ENCODE measurements around the gene FRMD4B.
"Not testable (repeated sequence)": the region's sequence is repeated elsewhere in the genome, so short reads cannot be mapped to it uniquely, and the experiment has no call there.

The FRMD4B gene

DNA sequence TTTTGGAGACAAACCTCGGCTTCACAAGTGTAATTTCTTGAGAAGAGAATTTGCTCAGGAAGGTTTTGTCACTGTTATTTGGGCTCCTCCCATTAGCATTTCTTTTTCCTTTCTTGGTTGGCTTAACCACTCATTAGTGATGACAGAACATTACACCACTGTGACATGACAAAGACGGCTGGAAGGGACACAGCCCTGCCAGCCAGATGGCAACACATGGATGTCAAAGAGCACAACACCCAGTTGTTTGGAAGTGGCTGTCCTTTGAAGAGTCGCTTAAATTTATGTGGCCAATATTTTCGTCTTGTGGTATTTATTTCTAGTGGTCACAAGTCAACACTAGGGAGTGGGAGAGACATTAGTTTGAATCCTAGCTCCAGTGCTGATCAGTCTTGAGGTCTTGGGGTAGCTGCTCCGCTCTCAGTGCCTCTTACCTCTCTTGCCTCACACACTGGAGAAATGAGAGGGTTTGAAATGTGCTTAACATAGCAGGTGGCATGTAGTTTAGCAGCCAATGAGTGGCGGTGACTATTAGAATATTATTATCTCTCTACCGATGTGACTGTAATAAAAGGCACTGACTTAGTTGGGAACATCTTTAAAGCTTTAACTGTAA lies 92.8 kb downstream of the FRMD4B start:
- no peak overlapping the region for H3K4me3 ChIP-seq
- H3K9me3 ChIP-seq: no peaks in the 10 kb centered on the region
- peaks cover 16% of the 10 kb centered on the region for H3K4me1 ChIP-seq
- no peaks in the 10 kb centered on the region for H3K27me3 ChIP-seq (ENCODE audit: low read depth)
- DNase-seq (ENCODE audit: low spot score in 2 of 2): no peak
- H3K36me3 ChIP-seq (replicated peaks): no peaks in the 10 kb centered on the region
- in situ Hi-C loops (cut with MboI; ENCODE audit: low sequenced_read_pairs): no loop called here

DNA sequence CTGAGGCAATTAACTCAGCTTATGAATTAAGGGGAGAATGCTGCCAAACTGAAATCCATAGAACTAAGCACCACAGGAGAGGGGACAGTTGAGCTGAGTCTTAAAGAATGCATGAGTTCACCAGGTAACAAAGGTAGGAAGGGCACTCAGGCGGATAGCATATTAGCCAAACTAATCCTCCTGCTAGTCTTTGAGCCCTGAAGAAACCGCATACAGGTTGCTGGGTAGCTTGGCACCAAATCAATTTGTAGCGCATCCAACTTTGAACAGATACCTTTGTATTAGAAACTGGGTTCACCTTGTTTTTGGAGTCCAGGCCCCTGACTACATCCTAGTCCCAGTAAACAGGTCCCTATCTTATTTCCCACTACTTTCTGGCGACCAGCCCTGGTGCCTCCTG lies 93.7 kb downstream of the FRMD4B start:
- Histone ChIP-seq H3K9me3 (no peaks in the 10 kb centered on the region), H3K36me3 (replicated peaks) (no peaks in the 10 kb centered on the region), H3K4me1 (peaks cover 20% of the 10 kb centered on the region), H3K4me3 (no peak overlapping the region), H3K27me3 (ENCODE audit: low read depth) (no peaks in the 10 kb centered on the region)
- DNase-seq (ENCODE audit: low spot score in 2 of 2): no peak
- in situ Hi-C loops (cut with MboI; ENCODE audit: low sequenced_read_pairs): no loop called here

DNA sequence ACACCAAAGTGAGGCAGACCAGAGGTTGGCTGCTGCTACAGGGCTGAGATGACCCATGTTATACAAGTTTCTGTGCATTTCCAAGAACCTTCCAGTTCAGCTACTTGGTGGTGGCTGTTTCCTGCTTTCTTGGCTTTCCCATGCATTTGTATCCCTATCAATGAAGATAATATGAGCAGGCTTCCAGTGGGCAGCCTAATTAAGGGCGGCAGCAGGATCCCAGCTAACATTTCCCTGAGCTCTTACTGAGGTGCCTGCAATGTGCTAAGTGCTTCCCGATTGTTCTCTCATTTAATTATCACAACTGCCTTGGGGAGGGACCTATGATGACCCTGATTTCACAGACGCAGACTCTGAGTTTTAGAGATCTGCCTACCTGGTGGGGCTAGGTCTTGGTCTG lies 95.5 kb downstream of the FRMD4B start:
- DNase-seq (ENCODE audit: low spot score in 2 of 2): no peak
- no peaks in the 10 kb centered on the region for H3K36me3 ChIP-seq (replicated peaks)
- H3K4me3 ChIP-seq: no peak overlapping the region
- H3K27me3 ChIP-seq (ENCODE audit: low read depth): no peaks in the 10 kb centered on the region
- H3K9me3 ChIP-seq: no peaks in the 10 kb centered on the region
- in situ Hi-C loops (cut with MboI; ENCODE audit: low sequenced_read_pairs): no loop called here
- peaks cover 20% of the 10 kb centered on the region for H3K4me1 ChIP-seq

DNA sequence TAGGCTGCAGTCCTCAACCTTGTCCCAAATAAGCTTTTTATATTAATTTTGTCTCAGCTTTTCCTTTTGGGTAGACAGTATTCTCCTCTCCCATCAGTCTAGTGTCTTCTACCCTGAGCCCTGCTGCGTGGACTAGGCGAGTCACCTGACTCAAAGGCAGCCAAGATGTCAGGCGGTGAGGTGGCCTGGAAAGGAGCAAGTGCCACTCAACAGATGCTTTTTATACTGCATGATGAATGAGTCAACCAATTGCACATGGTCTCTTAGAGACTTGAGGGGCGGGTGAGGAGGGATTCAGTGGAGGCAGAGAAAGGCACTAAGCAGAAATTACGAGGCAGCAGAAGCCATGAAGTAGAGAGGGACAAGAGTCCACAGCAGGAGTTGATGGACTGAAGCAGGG lies 95.9 kb downstream of the FRMD4B start:
- Histone ChIP-seq H3K27me3 (ENCODE audit: low read depth) (no peaks in the 10 kb centered on the region), H3K4me3 (no peak overlapping the region), H3K36me3 (replicated peaks) (no peaks in the 10 kb centered on the region), H3K9me3 (no peaks in the 10 kb centered on the region), H3K4me1 (peaks cover 20% of the 10 kb centered on the region)
- DNase-seq (ENCODE audit: low spot score in 2 of 2): no peak
- in situ Hi-C loops (cut with MboI; ENCODE audit: low sequenced_read_pairs): no loop called here

DNA sequence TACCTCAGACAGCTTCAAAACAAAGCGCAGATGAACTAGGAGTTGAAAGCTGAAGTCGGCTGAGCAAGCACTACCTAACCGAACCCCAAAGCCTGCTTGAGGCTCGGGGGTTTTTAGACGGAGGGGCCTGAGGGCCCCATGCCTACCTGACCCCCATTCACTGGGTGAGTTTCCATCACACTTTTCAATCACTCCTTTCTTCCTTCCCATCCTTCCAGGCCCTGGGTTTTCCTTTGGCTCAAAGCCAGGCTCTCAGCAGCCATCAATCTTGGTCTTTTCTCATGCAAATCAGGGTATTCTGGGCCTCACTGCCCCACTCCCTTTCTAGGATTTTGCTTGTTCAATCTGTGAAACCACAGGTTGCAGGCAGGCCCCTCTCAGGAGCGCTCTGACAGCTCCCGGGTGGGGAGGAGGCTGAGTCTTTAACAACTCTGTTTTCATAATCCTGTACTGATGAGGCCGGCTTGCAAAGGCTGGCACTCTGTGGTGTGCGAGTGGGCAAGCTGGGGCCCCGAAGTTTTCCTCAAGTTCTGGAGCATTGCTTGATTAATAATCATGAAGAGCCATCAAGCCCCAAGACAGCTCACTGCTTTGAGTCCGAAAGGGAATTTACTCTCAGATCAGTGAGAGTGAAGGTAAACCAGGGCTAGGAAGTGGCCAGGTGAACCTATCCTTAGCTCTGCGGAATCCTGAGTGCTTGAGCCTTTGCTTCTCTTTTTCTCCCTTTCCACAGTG lies 97.6 kb downstream of the FRMD4B start:
- peak; percentile 89 to 94 for DNase-seq (ENCODE audit: low spot score in 2 of 2)
- in situ Hi-C loops (cut with MboI; ENCODE audit: low sequenced_read_pairs): no loop called here

DNA sequence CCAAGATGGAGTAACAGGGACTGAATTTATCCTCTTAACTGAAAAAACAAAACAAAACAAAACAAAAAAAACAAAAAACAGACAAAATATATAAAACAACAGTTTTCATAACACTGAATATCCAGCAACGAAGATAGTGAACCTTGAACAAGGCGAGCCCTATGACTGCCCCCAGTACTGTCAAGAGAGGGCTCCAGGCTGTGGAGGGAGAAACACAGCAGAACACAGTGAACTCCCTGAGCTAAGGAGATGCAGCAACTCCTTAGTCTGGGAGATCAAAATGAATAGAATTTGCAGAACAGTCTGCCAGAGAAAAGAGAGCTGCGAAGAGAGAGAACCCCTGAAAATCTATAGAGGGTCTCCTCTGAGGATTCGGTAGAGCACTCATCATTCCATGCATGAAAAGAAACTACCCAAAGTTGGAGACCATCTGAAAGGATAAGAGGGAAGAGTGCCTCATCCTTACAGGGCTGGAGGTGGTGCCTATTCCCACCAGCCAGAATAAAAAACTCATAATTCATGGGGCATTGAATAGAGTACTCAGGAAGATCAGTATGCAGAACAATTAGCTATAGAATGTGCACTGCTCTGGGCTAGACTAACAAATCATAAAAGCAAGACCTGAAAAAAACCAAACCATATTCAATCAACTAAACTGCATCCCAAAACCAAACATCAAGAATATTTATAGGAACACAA lies 101.8 kb downstream of the FRMD4B start:
- no peak overlapping the region for H3K4me3 ChIP-seq
- H3K9me3 ChIP-seq: no peaks in the 10 kb centered on the region
- no peaks in the 10 kb centered on the region for H3K36me3 ChIP-seq (replicated peaks)
- H3K27me3 ChIP-seq (ENCODE audit: low read depth): no peaks in the 10 kb centered on the region
- no peak for DNase-seq (ENCODE audit: low spot score in 2 of 2)
- peaks cover 12% of the 10 kb centered on the region for H3K4me1 ChIP-seq
- in situ Hi-C loops (cut with MboI; ENCODE audit: low sequenced_read_pairs): no loop called here

More for the DNA sequence above, 97.6 kb downstream of the FRMD4B start:
- Histone ChIP-seq H3K4me3 (no peak overlapping the region), H3K27me3 (ENCODE audit: low read depth) (no peaks in the 10 kb centered on the region), H3K9me3 (no peaks in the 10 kb centered on the region), H3K4me1 (peaks cover 20% of the 10 kb centered on the region), H3K36me3 (replicated peaks) (no peaks in the 10 kb centered on the region)

DNA sequence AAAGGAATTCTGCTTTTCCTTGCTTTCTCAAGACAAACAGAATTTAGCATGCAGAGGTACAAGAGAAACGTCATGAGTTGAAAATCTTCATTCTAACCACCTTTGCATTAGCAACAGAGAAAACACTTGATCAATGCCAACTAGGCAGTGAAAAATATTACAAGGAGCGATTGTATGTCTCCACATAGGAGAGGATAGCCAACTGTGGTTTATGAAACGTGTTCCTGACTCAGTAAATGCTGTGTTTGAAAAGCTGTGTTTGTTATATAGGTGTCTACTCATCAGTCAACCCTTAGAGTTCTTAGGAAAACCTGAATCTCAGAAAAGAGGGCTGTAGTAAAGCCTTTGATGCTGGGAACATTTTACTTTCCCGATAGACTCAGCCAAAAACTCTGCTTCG lies 102.4 kb downstream of the FRMD4B start:
- H3K9me3 ChIP-seq: no peaks in the 10 kb centered on the region
- no peaks in the 10 kb centered on the region for H3K36me3 ChIP-seq (replicated peaks)
- H3K4me3 ChIP-seq: no peak overlapping the region
- in situ Hi-C loops (cut with MboI; ENCODE audit: low sequenced_read_pairs): no loop called here
- no peaks in the 10 kb centered on the region for H3K27me3 ChIP-seq (ENCODE audit: low read depth)
- peaks cover 6% of the 10 kb centered on the region for H3K4me1 ChIP-seq
- DNase-seq (ENCODE audit: low spot score in 2 of 2): no peak

DNA sequence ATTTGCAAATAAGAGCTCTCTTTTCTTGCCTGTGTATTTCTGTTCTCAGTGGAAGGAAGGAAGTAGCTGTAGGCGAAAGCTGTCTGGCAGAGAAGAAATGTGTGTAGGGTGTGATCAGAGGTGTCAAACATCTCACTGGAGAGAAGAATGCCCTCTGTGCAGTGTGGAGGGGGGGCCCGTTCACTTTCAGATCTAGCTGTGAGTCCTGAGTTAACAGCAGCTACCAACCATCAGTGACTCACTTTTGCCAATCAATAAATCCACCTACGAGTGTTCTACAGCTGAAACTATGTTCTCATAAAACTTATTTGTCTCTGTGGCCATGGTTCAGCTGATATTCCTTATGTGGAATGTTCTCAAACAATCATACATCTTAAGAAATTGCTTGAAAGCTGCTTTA lies 103.7 kb downstream of the FRMD4B start:
- in situ Hi-C loops (cut with MboI; ENCODE audit: low sequenced_read_pairs): no loop called here
- H3K27me3 ChIP-seq (ENCODE audit: low read depth): no peaks in the 10 kb centered on the region
- H3K36me3 ChIP-seq (replicated peaks): no peaks in the 10 kb centered on the region
- H3K9me3 ChIP-seq: no peaks in the 10 kb centered on the region
- H3K4me3 ChIP-seq: no peak overlapping the region
- no peaks in the 10 kb centered on the region for H3K4me1 ChIP-seq
- no peak for DNase-seq (ENCODE audit: low spot score in 2 of 2)

DNA sequence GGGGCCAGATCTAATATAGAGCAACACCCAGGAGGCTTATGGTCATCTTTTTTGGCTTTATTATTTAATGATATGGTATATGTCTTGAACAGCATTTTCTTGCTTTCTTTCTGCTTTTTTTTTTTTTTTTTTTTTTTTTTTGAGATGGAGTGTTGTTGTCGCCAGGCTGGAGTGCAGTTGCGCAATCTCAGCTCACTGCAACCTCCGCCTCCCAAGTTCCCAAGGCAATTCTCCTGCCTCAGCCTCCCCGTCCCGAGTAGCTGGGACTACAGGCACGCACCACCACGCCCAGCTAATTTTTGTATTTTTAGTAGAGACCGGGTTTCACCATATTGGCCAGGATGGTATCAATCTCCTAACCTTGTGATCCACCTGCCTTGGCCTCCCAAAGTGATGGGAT lies 108.5 kb downstream of the FRMD4B start:
- H3K36me3 ChIP-seq (replicated peaks); H3K9me3 ChIP-seq; in situ Hi-C loops (cut with MboI; ENCODE audit: low sequenced_read_pairs); H3K4me1 ChIP-seq; H3K4me3 ChIP-seq; H3K27me3 ChIP-seq (ENCODE audit: low read depth); DNase-seq (ENCODE audit: low spot score in 2 of 2): not testable (repeated sequence)

DNA sequence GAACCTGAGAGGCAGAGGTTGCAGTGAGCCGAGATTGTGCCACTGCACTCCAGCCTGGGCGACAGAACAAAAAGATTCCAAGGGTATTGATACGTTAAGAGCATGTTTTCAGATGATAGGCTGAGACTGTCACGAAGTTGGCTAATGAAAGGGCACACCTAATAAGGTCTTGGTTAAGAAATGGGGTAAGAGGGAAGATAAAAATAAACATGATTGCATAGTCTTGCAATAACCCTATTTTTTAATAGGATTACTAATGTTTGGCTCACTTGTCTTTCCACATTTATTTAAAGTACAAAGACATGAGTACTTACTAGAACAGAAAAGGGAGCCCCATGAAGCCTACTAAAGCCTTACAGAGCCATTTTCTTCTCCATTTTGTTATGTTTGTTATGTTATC lies 109.0 kb downstream of the FRMD4B start:
- in situ Hi-C loops (cut with MboI; ENCODE audit: low sequenced_read_pairs): no loop called here
- H3K27me3 ChIP-seq (ENCODE audit: low read depth): no peaks in the 10 kb centered on the region

DNA sequence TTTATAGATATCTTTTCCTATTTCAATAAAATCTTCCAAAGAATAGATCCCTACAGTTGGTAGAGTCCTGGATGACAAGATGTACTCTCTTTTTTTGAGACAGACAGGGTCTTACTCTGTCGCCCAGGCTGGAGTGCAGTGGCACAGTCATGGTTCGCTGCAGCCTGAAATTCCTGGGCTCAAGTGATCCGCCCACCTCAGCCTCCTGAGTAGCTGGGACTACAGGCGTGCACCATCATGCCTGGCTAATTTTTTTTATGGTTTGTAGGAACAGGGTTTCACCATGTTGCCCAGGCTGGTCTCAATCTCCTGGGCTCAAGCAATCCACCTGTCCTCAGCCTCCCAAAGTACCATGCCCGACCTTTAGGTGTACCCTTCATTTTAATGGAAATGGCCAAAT lies 109.7 kb downstream of the FRMD4B start:
- in situ Hi-C loops (cut with MboI; ENCODE audit: low sequenced_read_pairs); H3K27me3 ChIP-seq (ENCODE audit: low read depth); H3K9me3 ChIP-seq; H3K4me3 ChIP-seq; H3K36me3 ChIP-seq (replicated peaks); DNase-seq (ENCODE audit: low spot score in 2 of 2); H3K4me1 ChIP-seq: not testable (repeated sequence)

More for the DNA sequence above, 109.0 kb downstream of the FRMD4B start:
- H3K4me3 ChIP-seq: no peak overlapping the region
- no peaks in the 10 kb centered on the region for H3K9me3 ChIP-seq
- no peaks in the 10 kb centered on the region for H3K4me1 ChIP-seq
- DNase-seq (ENCODE audit: low spot score in 2 of 2): no peak
- H3K36me3 ChIP-seq (replicated peaks): no peaks in the 10 kb centered on the region

DNA sequence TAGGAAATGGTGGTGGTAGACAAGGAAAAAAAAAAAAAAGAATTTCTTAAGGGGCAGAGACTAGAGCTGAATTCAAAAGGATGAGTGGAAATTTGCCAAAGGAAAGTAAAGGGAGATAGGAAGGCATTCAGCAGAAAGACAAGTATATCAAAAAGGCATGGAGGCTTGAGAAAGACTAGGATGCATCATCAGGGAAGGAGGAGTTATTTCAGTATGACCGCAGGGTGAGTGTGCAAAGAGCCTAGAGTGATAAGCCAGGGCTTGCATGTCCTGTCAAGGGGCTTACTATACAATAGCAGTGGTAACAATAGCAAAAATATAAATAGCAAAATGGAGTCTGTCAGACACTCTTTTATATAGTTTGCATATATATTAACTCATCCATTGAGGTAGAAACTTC lies 112.0 kb downstream of the FRMD4B start:
- H3K27me3 ChIP-seq (ENCODE audit: low read depth): no peaks in the 10 kb centered on the region
- no peaks in the 10 kb centered on the region for H3K4me1 ChIP-seq
- H3K9me3 ChIP-seq: no peaks in the 10 kb centered on the region
- in situ Hi-C loops (cut with MboI; ENCODE audit: low sequenced_read_pairs): no loop called here
- no peak for DNase-seq (ENCODE audit: low spot score in 2 of 2)
- H3K4me3 ChIP-seq: no peak overlapping the region
- H3K36me3 ChIP-seq (replicated peaks): no peaks in the 10 kb centered on the region

DNA sequence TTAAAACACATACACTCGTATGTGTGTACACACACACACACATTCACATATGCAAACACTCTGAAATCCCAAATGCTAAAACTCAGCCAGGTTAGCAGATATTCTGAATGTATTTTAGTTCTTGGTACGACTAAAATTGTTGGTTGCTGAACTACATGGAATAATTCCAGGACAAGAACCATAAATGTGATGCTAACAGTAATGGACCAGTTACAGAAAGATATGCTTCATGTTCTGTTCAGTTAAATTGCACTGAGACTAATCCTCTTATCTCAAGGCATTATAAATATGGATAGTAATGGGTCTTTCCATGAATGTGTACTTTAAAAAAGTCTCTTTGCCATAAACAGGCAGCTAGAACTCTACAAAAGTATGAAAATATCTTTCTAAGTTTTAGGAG lies 113.3 kb downstream of the FRMD4B start:
- Histone ChIP-seq H3K36me3 (replicated peaks) (no peaks in the 10 kb centered on the region), H3K4me3 (no peak overlapping the region), H3K4me1 (no peaks in the 10 kb centered on the region), H3K9me3 (no peaks in the 10 kb centered on the region), H3K27me3 (ENCODE audit: low read depth) (no peaks in the 10 kb centered on the region)
- DNase-seq (ENCODE audit: low spot score in 2 of 2): no peak
- in situ Hi-C loops (cut with MboI; ENCODE audit: low sequenced_read_pairs): no loop called here

DNA sequence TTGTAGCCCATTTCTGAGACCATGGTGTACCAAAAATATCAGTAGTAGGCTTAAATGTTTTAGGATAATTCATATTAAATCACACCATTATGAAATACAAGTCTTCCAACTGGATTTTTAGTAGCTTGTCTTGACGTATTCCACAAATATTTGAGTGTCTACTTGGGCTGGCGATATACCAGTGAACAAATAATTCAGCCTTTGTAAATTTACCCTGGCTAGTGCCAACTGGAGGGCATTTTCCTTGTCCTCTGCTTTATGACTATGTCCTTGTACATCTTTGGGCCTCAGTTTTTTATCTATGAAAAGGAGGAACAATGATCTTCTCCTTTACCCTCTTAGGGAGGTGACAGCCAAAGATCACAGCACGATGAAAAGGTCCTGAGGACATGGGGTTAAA lies 114.8 kb downstream of the FRMD4B start:
- Histone ChIP-seq H3K4me3 (no peak overlapping the region), H3K4me1 (no peaks in the 10 kb centered on the region), H3K27me3 (ENCODE audit: low read depth) (no peaks in the 10 kb centered on the region), H3K9me3 (no peaks in the 10 kb centered on the region), H3K36me3 (replicated peaks) (no peaks in the 10 kb centered on the region)
- no peak for DNase-seq (ENCODE audit: low spot score in 2 of 2)
- in situ Hi-C loops (cut with MboI; ENCODE audit: low sequenced_read_pairs): no loop called here

All from HAP-1 (cell line).